NCI-H1417 (cell line): ENCODE data around the gene CTPS2.
"Not testable (repeated sequence)": the region's sequence is repeated elsewhere in the genome, so short reads cannot be mapped to it uniquely, and the experiment has no call there.

ENCODE experiments used
- DNase-seq, 3 experiments: peaks; one replicate each; lab custom pipeline; 2025; lab: John Stamatoyannopoulos, UW

CTPS2 gene

GRCh38 chrX:16653424-16653823 lies 59.0 kb downstream of the CTPS2 start:
- no peak for DNase-seq

GRCh38 chrX:16651391-16652024 lies 61.0 kb downstream of the CTPS2 start:
- no peak for DNase-seq

GRCh38 chrX:16649858-16650257 lies 62.6 kb downstream of the CTPS2 start, which contains the start of gene S100G:
S100G (plus strand) TSS chrX:16650158; CDS start chrX:16651007, 849 bp downstream.
- no peak for DNase-seq

- DNase-seq: peak in 2 of 3 experiments; percentile 79 to 96
Measured at GRCh38 chrX:16646366-16647138, 65.9 kb downstream of the CTPS2 start.

GRCh38 chrX:16643176-16643575 lies 69.3 kb downstream of the CTPS2 start:
- peak in 1 of 3 experiments; percentile 30 for DNase-seq

- no peak for DNase-seq
Measured at GRCh38 chrX:16640823-16641222, 71.6 kb downstream of the CTPS2 start.

GRCh38 chrX:16639966-16640365 lies 72.5 kb downstream of the CTPS2 start:
- DNase-seq: no peak

GRCh38 chrX:16638533-16638932 lies 73.9 kb downstream of the CTPS2 start:
- DNase-seq: no peak

GRCh38 chrX:16635596-16635995 lies 76.9 kb downstream of the CTPS2 start:
- no peak for DNase-seq

GRCh38 chrX:16635040-16635439 lies 77.4 kb downstream of the CTPS2 start:
- DNase-seq: no peak

GRCh38 chrX:16633754-16634153 lies 78.7 kb downstream of the CTPS2 start:
- no peak for DNase-seq

GRCh38 chrX:16629909-16630308 lies 82.6 kb downstream of the CTPS2 start:
- no peak for DNase-seq

- DNase-seq: no peak
Measured at GRCh38 chrX:16628946-16629595, 83.4 kb downstream of the CTPS2 start.

- DNase-seq: not testable (repeated sequence)
Measured at GRCh38 chrX:16628511-16628910, 84.0 kb downstream of the CTPS2 start.

GRCh38 chrX:16619024-16619423 lies 93.4 kb downstream of the CTPS2 start:
- DNase-seq: no peak

- no peak for DNase-seq
Measured at GRCh38 chrX:16618422-16618821, 94.0 kb downstream of the CTPS2 start.

- DNase-seq: no peak
Measured at GRCh38 chrX:16617382-16617781, 95.1 kb downstream of the CTPS2 start.

GRCh38 chrX:16612257-16612897 lies 100.1 kb downstream of the CTPS2 start:
- no peak for DNase-seq

- not testable (repeated sequence) for DNase-seq
Measured at GRCh38 chrX:16610654-16611053, 101.8 kb downstream of the CTPS2 start.

GRCh38 chrX:16610121-16610621 lies 102.3 kb downstream of the CTPS2 start:
- no peak for DNase-seq

- no peak for DNase-seq
Measured at GRCh38 chrX:16606142-16606720, 106.2 kb downstream of the CTPS2 start.

GRCh38 chrX:16604337-16604736 lies 108.1 kb downstream of the CTPS2 start:
- no peak for DNase-seq
